ENCODE data around the gene PPP1R15B.

The PPP1R15B gene

GRCh38 chr1:204442376-204443259 is 31.0 kb upstream of the PPP1R15B start:
- H3K36me3 ChIP-seq (ENCODE audit: control insufficient read depth in 1 of 2, insufficient read depth in 2 of 2, low read length in 2 of 2), result peaks cover 53 to 63% of the 10 kb centered on the region in 2 donors
- H3K9me3 ChIP-seq (ENCODE audit: control insufficient read depth in 1 of 2, low read length in 2 of 2), result no peaks in the 10 kb centered on the region
- H3K4me1 ChIP-seq (ENCODE audit: control insufficient read depth in 1 of 2, insufficient read depth in 2 of 2, low read length in 2 of 2), result peaks cover 4 to 22% of the 10 kb centered on the region in 2 donors
- no peak overlapping the region for H3K4me3 ChIP-seq (ENCODE audit: low read depth in 1 of 2, low read length in 2 of 2)
- H3K27me3 ChIP-seq (ENCODE audit: low read depth, low read length), result no peaks in the 10 kb centered on the region
- no peak overlapping the region for H3K27ac ChIP-seq (ENCODE audit: low read length)

GRCh38 chr1:204441558-204441957 is 29.9 kb upstream of the PPP1R15B start:
- Histone ChIP-seq H3K36me3 (ENCODE audit: control insufficient read depth in 1 of 2, insufficient read depth in 2 of 2, low read length in 2 of 2) (peaks cover 53 to 58% of the 10 kb centered on the region in 2 donors), H3K4me3 (ENCODE audit: low read depth in 1 of 2, low read length in 2 of 2) (no peak overlapping the region)

GRCh38 chr1:204439621-204440375 is 28.2 kb upstream of the PPP1R15B start:
- peaks cover 9 to 13% of the 10 kb centered on the region in 2 donors for H3K4me1 ChIP-seq (ENCODE audit: control insufficient read depth in 1 of 2, insufficient read depth in 2 of 2, low read length in 2 of 2)

More at GRCh38 chr1:204441558-204441957, 29.9 kb upstream of the PPP1R15B start:
- no peaks in the 10 kb centered on the region for H3K27me3 ChIP-seq (ENCODE audit: low read depth, low read length)
- H3K9me3 ChIP-seq (ENCODE audit: control insufficient read depth in 1 of 2, low read length in 2 of 2), result no peaks in the 10 kb centered on the region
- H3K27ac ChIP-seq (ENCODE audit: low read length), result peak overlapping the region; percentile 40
- H3K4me1 ChIP-seq (ENCODE audit: control insufficient read depth in 1 of 2, insufficient read depth in 2 of 2, low read length in 2 of 2), result peaks cover under 1 to 17% of the 10 kb centered on the region in 2 donors

GRCh38 chr1:204438628-204439027 is 27.0 kb upstream of the PPP1R15B start:
- Histone ChIP-seq H3K9me3 (ENCODE audit: control insufficient read depth in 1 of 2, low read length in 2 of 2) (no peaks in the 10 kb centered on the region), H3K36me3 (ENCODE audit: control insufficient read depth in 1 of 2, insufficient read depth in 2 of 2, low read length in 2 of 2) (peaks cover 39 to 57% of the 10 kb centered on the region in 2 donors), H3K27ac (ENCODE audit: low read length) (peak overlapping the region; percentile 84), H3K4me1 (ENCODE audit: control insufficient read depth in 1 of 2, insufficient read depth in 2 of 2, low read length in 2 of 2) (peaks cover 9 to 13% of the 10 kb centered on the region in 2 donors), H3K27me3 (ENCODE audit: low read depth, low read length) (no peaks in the 10 kb centered on the region), H3K4me3 (ENCODE audit: low read depth in 1 of 2, low read length in 2 of 2) (no peak overlapping the region)

More at GRCh38 chr1:204439621-204440375, 28.2 kb upstream of the PPP1R15B start:
- Histone ChIP-seq H3K27me3 (ENCODE audit: low read depth, low read length) (no peaks in the 10 kb centered on the region), H3K4me3 (ENCODE audit: low read depth in 1 of 2, low read length in 2 of 2) (no peak overlapping the region), H3K27ac (ENCODE audit: low read length) (peak overlapping the region; percentile 84), H3K36me3 (ENCODE audit: control insufficient read depth in 1 of 2, insufficient read depth in 2 of 2, low read length in 2 of 2) (peaks cover 39 to 57% of the 10 kb centered on the region in 2 donors), H3K9me3 (ENCODE audit: control insufficient read depth in 1 of 2, low read length in 2 of 2) (no peaks in the 10 kb centered on the region)

- Histone ChIP-seq H3K4me1 (ENCODE audit: control insufficient read depth in 1 of 2, insufficient read depth in 2 of 2, low read length in 2 of 2) (peaks cover 9 to 13% of the 10 kb centered on the region in 2 donors), H3K27ac (ENCODE audit: low read length) (peak overlapping the region; percentile 84), H3K9me3 (ENCODE audit: control insufficient read depth in 1 of 2, low read length in 2 of 2) (no peaks in the 10 kb centered on the region), H3K4me3 (ENCODE audit: low read depth in 1 of 2, low read length in 2 of 2) (no peak overlapping the region), H3K27me3 (ENCODE audit: low read depth, low read length) (no peaks in the 10 kb centered on the region), H3K36me3 (ENCODE audit: control insufficient read depth in 1 of 2, insufficient read depth in 2 of 2, low read length in 2 of 2) (peaks cover 39 to 60% of the 10 kb centered on the region in 2 donors)
Measured at GRCh38 chr1:204437796-204438570, 26.4 kb upstream of the PPP1R15B start.

GRCh38 chr1:204435872-204436271 is 24.3 kb upstream of the PPP1R15B start:
- Histone ChIP-seq H3K9me3 (ENCODE audit: control insufficient read depth in 1 of 2, low read length in 2 of 2) (no peaks in the 10 kb centered on the region), H3K4me3 (ENCODE audit: low read depth in 1 of 2, low read length in 2 of 2) (no peak overlapping the region), H3K27me3 (ENCODE audit: low read depth, low read length) (no peaks in the 10 kb centered on the region), H3K27ac (ENCODE audit: low read length) (no peak overlapping the region), H3K36me3 (ENCODE audit: control insufficient read depth in 1 of 2, insufficient read depth in 2 of 2, low read length in 2 of 2) (peaks cover 30 to 51% of the 10 kb centered on the region in 2 donors), H3K4me1 (ENCODE audit: control insufficient read depth in 1 of 2, insufficient read depth in 2 of 2, low read length in 2 of 2) (peaks cover 9 to 21% of the 10 kb centered on the region in 2 donors)

- Histone ChIP-seq H3K36me3 (ENCODE audit: control insufficient read depth in 1 of 2, insufficient read depth in 2 of 2, low read length in 2 of 2) (peaks cover 29 to 50% of the 10 kb centered on the region in 2 donors), H3K27me3 (ENCODE audit: low read depth, low read length) (no peaks in the 10 kb centered on the region), H3K4me1 (ENCODE audit: control insufficient read depth in 1 of 2, insufficient read depth in 2 of 2, low read length in 2 of 2) (peaks cover 9 to 21% of the 10 kb centered on the region in 2 donors), H3K9me3 (ENCODE audit: control insufficient read depth in 1 of 2, low read length in 2 of 2) (no peaks in the 10 kb centered on the region), H3K27ac (ENCODE audit: low read length) (peak overlapping the region; percentile 49), H3K4me3 (ENCODE audit: low read depth in 1 of 2, low read length in 2 of 2) (no peak overlapping the region)
Measured at GRCh38 chr1:204435381-204435831, 23.8 kb upstream of the PPP1R15B start.

- Histone ChIP-seq H3K36me3 (ENCODE audit: control insufficient read depth in 1 of 2, insufficient read depth in 2 of 2, low read length in 2 of 2) (peaks cover 36 to 55% of the 10 kb centered on the region in 2 donors), H3K4me3 (ENCODE audit: low read depth in 1 of 2, low read length in 2 of 2) (no peak overlapping the region), H3K9me3 (ENCODE audit: control insufficient read depth in 1 of 2, low read length in 2 of 2) (no peaks in the 10 kb centered on the region), H3K4me1 (ENCODE audit: control insufficient read depth in 1 of 2, insufficient read depth in 2 of 2, low read length in 2 of 2) (peaks cover 9 to 17% of the 10 kb centered on the region in 2 donors), H3K27me3 (ENCODE audit: low read depth, low read length) (no peaks in the 10 kb centered on the region), H3K27ac (ENCODE audit: low read length) (peak overlapping the region; percentile 49)
Measured at GRCh38 chr1:204434116-204434755, 22.6 kb upstream of the PPP1R15B start.

GRCh38 chr1:204432708-204433107 is 21.1 kb upstream of the PPP1R15B start:
- H3K4me3 ChIP-seq (ENCODE audit: low read depth in 1 of 2, low read length in 2 of 2), result no peak overlapping the region
- no peaks in the 10 kb centered on the region for H3K27me3 ChIP-seq (ENCODE audit: low read depth, low read length)
- H3K9me3 ChIP-seq (ENCODE audit: control insufficient read depth in 1 of 2, low read length in 2 of 2), result no peaks in the 10 kb centered on the region
- H3K27ac ChIP-seq (ENCODE audit: low read length), result no peak overlapping the region
- peaks cover 43 to 50% of the 10 kb centered on the region in 2 donors for H3K36me3 ChIP-seq (ENCODE audit: control insufficient read depth in 1 of 2, insufficient read depth in 2 of 2, low read length in 2 of 2)
- H3K4me1 ChIP-seq (ENCODE audit: control insufficient read depth in 1 of 2, insufficient read depth in 2 of 2, low read length in 2 of 2), result peaks cover 9 to 12% of the 10 kb centered on the region in 2 donors

- peaks cover 9 to 12% of the 10 kb centered on the region in 2 donors for H3K4me1 ChIP-seq (ENCODE audit: control insufficient read depth in 1 of 2, insufficient read depth in 2 of 2, low read length in 2 of 2)
- H3K27me3 ChIP-seq (ENCODE audit: low read depth, low read length), result no peaks in the 10 kb centered on the region
- no peak overlapping the region for H3K27ac ChIP-seq (ENCODE audit: low read length)
- peaks cover 51 to 58% of the 10 kb centered on the region in 2 donors for H3K36me3 ChIP-seq (ENCODE audit: control insufficient read depth in 1 of 2, insufficient read depth in 2 of 2, low read length in 2 of 2)
- H3K4me3 ChIP-seq (ENCODE audit: low read depth in 1 of 2, low read length in 2 of 2), result no peak overlapping the region
- no peaks in the 10 kb centered on the region for H3K9me3 ChIP-seq (ENCODE audit: control insufficient read depth in 1 of 2, low read length in 2 of 2)
Measured at GRCh38 chr1:204431310-204432184, 19.9 kb upstream of the PPP1R15B start.

All from muscle layer of duodenum (tissue), 2 donors.